Thoracic aorta (tissue), 2 donors: ENCODE results near the gene TEAD1. TPM values are rescaled to one million over a fixed set of nuclear protein-coding genes. Genes with fewer than 3 reads are reported as not detected.

Experiments used
- ATAC-seq: fragments of 150-250 bp; one replicate; pipeline ENCODE4 v1.8.0; 2017; ENCODE audit warnings: low read depth; ENCODE audit not compliant: insufficient number of reproducible peaks, low FRiP score
- DNase-seq: peaks from one replicate; pipeline ENCODE4 v3.0.0-alpha.2; 2020; ENCODE audit warnings: low spot score
- H3K27ac ChIP-seq, 2 donors: fragments of 200-600 bp; sonication (generic); 1 replicate in 1 of 2; 2 replicates in 1 of 2; pipeline ENCODE4 v1.5.1; 2016; ENCODE audit warnings: mild to moderate bottlenecking in 2 of 2, moderate library complexity in 2 of 2
- H3K27me3 ChIP-seq: fragments of 200-600 bp; sonication (generic); replicated peaks from 2 replicates; pipeline ENCODE4 v1.6.0; 2016; ENCODE audit warnings: mild to moderate bottlenecking; ENCODE audit not compliant: insufficient read depth
- H3K36me3 ChIP-seq: fragments of 200-600 bp; sonication (generic); one replicate; pipeline ENCODE4 v1.5.1; 2016
- H3K4me1 ChIP-seq, 2 donors: fragments of 200-600 bp; sonication (generic); 1 replicate in 1 of 2; 2 replicates in 1 of 2; pipeline versions ENCODE4 v1.5.1 to v1.6.0; 2016; ENCODE audit warnings: low read depth in 2 of 2, mild to moderate bottlenecking in 1 of 2; ENCODE audit not compliant: control insufficient read depth in 1 of 2
- H3K4me3 ChIP-seq: fragments of 200-600 bp; sonication (generic); 2 replicates; pipeline ENCODE4 v1.5.1; 2016; ENCODE audit warnings: mild to moderate bottlenecking
- H3K9me3 ChIP-seq: fragments of 200-600 bp; sonication (generic); 2 replicates; pipeline ENCODE4 v1.5.1; 2016
- CTCF ChIP-seq: fragments of 200-600 bp; sonication (generic); IDR thresholded peaks from one replicate; pipeline ENCODE4 v1.5.1; 2019; ENCODE audit warnings: antibody characterized with exemption
- total RNA-seq, 2 donors: library from RNA; depleted of rRNA; stranded (reverse); fragments of >200 nt; gene quantifications; one replicate each; pipeline versions ENCODE4 v1.1.0 to v1.2.3, GENCODE V29; 2016

Gene TEAD1
- total RNA-seq, 2 donors from 2014 or later = 57.3 to 164 TPM

DNA sequence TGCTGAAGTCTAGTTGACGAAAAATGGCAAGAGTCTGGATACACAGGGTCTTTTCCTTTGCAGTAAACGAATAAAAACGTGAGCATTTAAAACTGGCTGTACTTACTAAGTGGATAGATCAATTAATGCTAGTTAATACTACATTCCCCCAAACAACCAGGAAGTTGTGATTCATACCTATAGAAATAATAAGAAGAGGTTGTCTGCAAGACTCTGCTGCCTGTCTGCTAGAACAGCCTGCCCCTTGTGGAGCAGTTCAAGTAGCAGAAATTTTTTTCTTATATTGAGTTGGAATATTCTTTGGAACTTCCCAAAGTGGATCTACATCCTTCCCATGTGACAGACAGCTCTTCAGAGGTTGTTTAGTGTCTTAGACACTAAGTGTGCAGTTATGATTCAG lies 86.8 kb downstream of the TEAD1 start:
- no peaks in the 10 kb centered on the region for H3K36me3 ChIP-seq
- no peak for ATAC-seq
- peaks cover 0 to 22% of the 10 kb centered on the region in 2 donors for H3K4me1 ChIP-seq
- H3K27ac ChIP-seq = no peak overlapping the region
- no peaks in the 10 kb centered on the region for H3K27me3 ChIP-seq
- H3K4me3 ChIP-seq = no peak overlapping the region
- no peak for DNase-seq
- TF ChIP-seq CTCF = no peak
- H3K9me3 ChIP-seq = no peaks in the 10 kb centered on the region

- no peak for TF ChIP-seq CTCF
- Histone ChIP-seq H3K27ac (no peak overlapping the region), H3K9me3 (no peaks in the 10 kb centered on the region), H3K27me3 (no peaks in the 10 kb centered on the region), H3K36me3 (no peaks in the 10 kb centered on the region), H3K4me3 (no peak overlapping the region), H3K4me1 (peaks cover 0 to 16% of the 10 kb centered on the region in 2 donors)
- DNase-seq (no peak), ATAC-seq (no peak)
Observed at GRCh38 chr11:12762278-12762677, 88.1 kb downstream of the TEAD1 start.

DNA sequence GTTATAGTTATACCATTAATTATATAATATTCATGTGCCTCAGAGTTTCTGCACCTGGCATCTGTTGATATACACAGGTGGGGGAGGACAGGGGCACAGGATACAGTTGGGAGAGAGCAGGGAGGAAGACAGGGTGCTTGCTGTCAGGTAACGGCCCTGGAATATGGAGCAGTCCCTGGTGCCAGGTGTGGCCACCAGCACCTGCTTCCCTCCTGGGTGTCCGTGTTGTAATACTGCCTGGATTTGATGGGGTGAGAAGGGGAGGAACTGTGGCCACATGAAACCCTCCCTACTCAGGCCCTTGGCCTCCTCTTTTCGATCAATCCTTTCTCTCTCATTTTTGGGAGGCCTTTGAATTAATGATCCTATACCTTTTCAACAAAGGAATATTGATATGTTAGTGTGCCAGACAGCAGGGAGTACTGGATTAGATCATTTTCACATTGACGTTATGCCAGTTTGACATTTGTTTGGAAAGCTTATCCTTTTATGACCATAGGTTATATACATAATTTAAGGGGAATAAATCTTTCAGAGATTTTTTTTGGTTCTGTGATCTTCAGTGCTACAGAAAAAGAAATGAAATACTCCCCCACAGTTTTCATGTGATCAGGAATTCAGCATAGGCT lies 88.6 kb downstream of the TEAD1 start:
- DNase-seq = no peak
- Histone ChIP-seq H3K36me3 (no peaks in the 10 kb centered on the region), H3K27ac (no peak overlapping the region), H3K27me3 (no peaks in the 10 kb centered on the region), H3K9me3 (no peaks in the 10 kb centered on the region), H3K4me3 (no peak overlapping the region), H3K4me1 (peaks cover 0 to 20% of the 10 kb centered on the region in 2 donors)
- TF ChIP-seq CTCF = no peak
- ATAC-seq = no peak

- no peak for DNase-seq
- Histone ChIP-seq H3K9me3 (no peaks in the 10 kb centered on the region), H3K4me1 (peaks cover under 1 to 26% of the 10 kb centered on the region in 2 donors), H3K27ac (no peak overlapping the region), H3K4me3 (no peak overlapping the region), H3K27me3 (no peaks in the 10 kb centered on the region), H3K36me3 (no peaks in the 10 kb centered on the region)
- no peak for TF ChIP-seq CTCF
- no peak for ATAC-seq
Observed at GRCh38 chr11:12764187-12764914, 90.1 kb downstream of the TEAD1 start.

- H3K27ac ChIP-seq = no peak overlapping the region
- no peak overlapping the region for H3K4me3 ChIP-seq
- DNase-seq = no peak
- H3K27me3 ChIP-seq = no peaks in the 10 kb centered on the region
- no peaks in the 10 kb centered on the region for H3K36me3 ChIP-seq
- peaks cover 8 to 37% of the 10 kb centered on the region in 2 donors for H3K4me1 ChIP-seq
- no peaks in the 10 kb centered on the region for H3K9me3 ChIP-seq
- no peak for TF ChIP-seq CTCF
- no peak for ATAC-seq
Observed at GRCh38 chr11:12765428-12765827, 91.2 kb downstream of the TEAD1 start.
